SK-N-SH treated with all-trans-retinoic acid at 6 μM for 48 hours (cell line): ENCODE data around the gene MED13.
"Not testable (repeated sequence)": the region's sequence is repeated elsewhere in the genome, so short reads cannot be mapped to it uniquely, and the experiment has no call there.

Experiments
- CREB5 ChIP-seq: fragments of 250-450 bp; sonication (Bioruptor Pico); IDR thresholded peaks from 2 replicates; pipeline ENCODE4 v1.5.1; 2020; ENCODE audit warnings: low read depth, mild to moderate bottlenecking, moderate library complexity
- ZNF70 ChIP-seq: fragments of 450-650 bp; formaldehyde crosslinking; IDR thresholded peaks from 2 replicates; pipeline ENCODE4 v1.5.0; 2020; ENCODE audit warnings: mild to moderate bottlenecking, moderate library complexity
- ZNF8 ChIP-seq: fragments of 450-650 bp; formaldehyde crosslinking; IDR thresholded peaks from 2 replicates; pipeline ENCODE4 v1.5.0; 2020; ENCODE audit warnings: mild to moderate bottlenecking, moderate library complexity

GRCh38 chr17:62072855-62073254 lies 7.8 kb upstream of the MED13 start:
- not testable (repeated sequence) for TF ChIP-seq ZNF8 (CRISPR knock-in tag); ZNF70; CREB5 (CRISPR knock-in tag)
